Stimulated activated CD4-positive, alpha-beta T cell treated with anti-CD3 and anti-CD28 coated beads, Interleukin-4, amount 100 ng/mL, for 24 hours (primary cell): ENCODE data around the gene TAF7.
"Not testable (repeated sequence)": the region's sequence is repeated elsewhere in the genome, so short reads cannot be mapped to it uniquely, and the experiment has no call there.

ENCODE experiments used
- DNase-seq: peaks from one replicate; pipeline ENCODE4 v3.0.0-alpha.2; 2020

TAF7 gene

GRCh38 chr5:141320225-141321169 is at the start of gene TAF7:
TAF7 (minus strand) TSS chr5:141320784; CDS start chr5:141320044, 740 bp downstream.
- DNase-seq = peak; percentile 93

GRCh38 chr5:141366016-141366896 is 45.7 kb upstream of the TAF7 start:
- no peak for DNase-seq

- no peak for DNase-seq
Measured at GRCh38 chr5:141363952-141364660, 43.5 kb upstream of the TAF7 start, which contains the start of gene PCDHGA5. PCDHGA5 (plus strand) TSS chr5:141364162; CDS start chr5:141364331, 169 bp downstream.

- DNase-seq = no peak
Measured at GRCh38 chr5:141362719-141363118, 42.1 kb upstream of the TAF7 start.

- DNase-seq = no peak
Measured at GRCh38 chr5:141360685-141361084, 40.1 kb upstream of the TAF7 start.

GRCh38 chr5:141359790-141360426 is 39.3 kb upstream of the TAF7 start, which contains the start of gene PCDHGB2:
PCDHGB2 (plus strand) TSS chr5:141359994; CDS start chr5:141360136, 142 bp downstream.
- no peak for DNase-seq

- no peak for DNase-seq
Measured at GRCh38 chr5:141356950-141357349, 36.4 kb upstream of the TAF7 start.

- no peak for DNase-seq
Measured at GRCh38 chr5:141356133-141356532, 35.5 kb upstream of the TAF7 start.

GRCh38 chr5:141355641-141356040 is 35.1 kb upstream of the TAF7 start:
- no peak for DNase-seq

GRCh38 chr5:141354900-141355469 is 34.4 kb upstream of the TAF7 start, which contains the start of gene PCDHGA4:
PCDHGA4 (plus strand) TSS chr5:141355021; CDS start chr5:141355108, 87 bp downstream.
- DNase-seq = no peak

- DNase-seq = no peak
Measured at GRCh38 chr5:141351591-141351990, 31.0 kb upstream of the TAF7 start.

GRCh38 chr5:141349917-141350619 is 29.5 kb upstream of the TAF7 start, which contains the start of gene PCDHGB1:
PCDHGB1 (plus strand) TSS chr5:141350099; CDS start chr5:141350261, 162 bp downstream.
- peak; percentile 18 for DNase-seq

- DNase-seq = not testable (repeated sequence)
Measured at GRCh38 chr5:141346017-141346416, 25.4 kb upstream of the TAF7 start.

GRCh38 chr5:141345327-141345726 is 24.7 kb upstream of the TAF7 start:
- DNase-seq = no peak

GRCh38 chr5:141343953-141344463 is 23.4 kb upstream of the TAF7 start:
- DNase-seq = no peak

GRCh38 chr5:141343242-141343952 is 22.8 kb upstream of the TAF7 start, which contains the start of gene PCDHGA3:
PCDHGA3 (plus strand) TSS chr5:141343829; CDS start chr5:141344034, 205 bp downstream.
- no peak for DNase-seq

- no peak for DNase-seq
Measured at GRCh38 chr5:141342773-141343172, 22.2 kb upstream of the TAF7 start.

GRCh38 chr5:141340781-141341354 is 20.3 kb upstream of the TAF7 start:
- DNase-seq = not testable (repeated sequence)
